Loucy (cell line): ENCODE data around the gene C8A.

Experiments
- H2AFZ ChIP-seq: fragments of 200-600 bp; sonication (generic); 2 replicates; pipeline ENCODE4 v1.6.0; 2016; ENCODE audit warnings: antibody characterized with exemption, mild to moderate bottlenecking, low read length, moderate library complexity
- H3F3A ChIP-seq: fragments of 200-600 bp; 2 replicates; pipeline ENCODE4 v1.6.0; 2016; ENCODE audit warnings: antibody characterized with exemption, low read depth, mild to moderate bottlenecking
- H3K27me3 ChIP-seq: fragments of 200-600 bp; sonication (generic); 2 replicates; pipeline ENCODE4 v1.6.1; 2014; ENCODE audit warnings: low read length, mild to moderate bottlenecking; ENCODE audit not compliant: insufficient read depth, poor library complexity, severe bottlenecking
- H3K36me3 ChIP-seq: fragments of 200-600 bp; sonication (generic); 2 replicates; pipeline ENCODE4 v1.6.1; 2016; ENCODE audit warnings: low read length; ENCODE audit not compliant: insufficient read depth
- H3K4me1 ChIP-seq: fragments of 200-600 bp; sonication (generic); 2 replicates; pipeline ENCODE4 v1.5.1; 2014; ENCODE audit warnings: low read length, mild to moderate bottlenecking; ENCODE audit not compliant: insufficient read depth, poor library complexity, severe bottlenecking
- H3K4me2 ChIP-seq: fragments of 200-600 bp; sonication (generic); 2 replicates; pipeline ENCODE4 v1.6.0; 2014; ENCODE audit warnings: antibody characterized with exemption, low read length, low read depth, mild to moderate bottlenecking; ENCODE audit not compliant: poor library complexity, severe bottlenecking
- H3K4me3 ChIP-seq: fragments of 200-600 bp; sonication (generic); 2 replicates; pipeline ENCODE4 v1.5.1; 2014; ENCODE audit warnings: low read length, mild to moderate bottlenecking, mixed read lengths; ENCODE audit not compliant: poor library complexity, severe bottlenecking
- H3K79me2 ChIP-seq: fragments of 200-600 bp; sonication (generic); 2 replicates; pipeline ENCODE4 v1.6.1; 2014; ENCODE audit warnings: low read length; ENCODE audit not compliant: insufficient read depth
- H3K9ac ChIP-seq: fragments of 200-600 bp; sonication (generic); 2 replicates; pipeline ENCODE4 v1.6.0; 2014; ENCODE audit warnings: mild to moderate bottlenecking, low read depth, low read length, moderate library complexity; ENCODE audit not compliant: poor library complexity, severe bottlenecking
- H3K9me2 ChIP-seq: fragments of 200-600 bp; sonication (generic); replicated peaks from 2 replicates; pipeline ENCODE4 v1.6.1; 2016; ENCODE audit warnings: low read depth, low read length, mixed read lengths
- H3K9me3 ChIP-seq: fragments of 200-600 bp; sonication (generic); 2 replicates; pipeline ENCODE4 v1.6.1; 2014; ENCODE audit warnings: mild to moderate bottlenecking, antibody characterized with exemption, low read length, low read depth; ENCODE audit not compliant: insufficient read depth
- H4K20me1 ChIP-seq: fragments of 200-600 bp; sonication (generic); 2 replicates; pipeline ENCODE4 v1.6.0; 2014; ENCODE audit warnings: antibody characterized with exemption, low read length, mild to moderate bottlenecking; ENCODE audit not compliant: insufficient read depth, poor library complexity, severe bottlenecking
- CTCF ChIP-seq: fragments of 200-600 bp; sonication (generic); conservative IDR thresholded peaks from 2 replicates; pipeline ENCODE4 v1.5.1; 2014; ENCODE audit warnings: mild to moderate bottlenecking, antibody characterized with exemption, low read length
- EZH2phosphoT487 ChIP-seq: fragments of 200-600 bp; IDR thresholded peaks from 2 replicates; pipeline ENCODE4 v1.6.1; 2018; ENCODE audit warnings: antibody characterized with exemption, mild to moderate bottlenecking, moderate library complexity, borderline replicate concordance

Gene C8A

DNA sequence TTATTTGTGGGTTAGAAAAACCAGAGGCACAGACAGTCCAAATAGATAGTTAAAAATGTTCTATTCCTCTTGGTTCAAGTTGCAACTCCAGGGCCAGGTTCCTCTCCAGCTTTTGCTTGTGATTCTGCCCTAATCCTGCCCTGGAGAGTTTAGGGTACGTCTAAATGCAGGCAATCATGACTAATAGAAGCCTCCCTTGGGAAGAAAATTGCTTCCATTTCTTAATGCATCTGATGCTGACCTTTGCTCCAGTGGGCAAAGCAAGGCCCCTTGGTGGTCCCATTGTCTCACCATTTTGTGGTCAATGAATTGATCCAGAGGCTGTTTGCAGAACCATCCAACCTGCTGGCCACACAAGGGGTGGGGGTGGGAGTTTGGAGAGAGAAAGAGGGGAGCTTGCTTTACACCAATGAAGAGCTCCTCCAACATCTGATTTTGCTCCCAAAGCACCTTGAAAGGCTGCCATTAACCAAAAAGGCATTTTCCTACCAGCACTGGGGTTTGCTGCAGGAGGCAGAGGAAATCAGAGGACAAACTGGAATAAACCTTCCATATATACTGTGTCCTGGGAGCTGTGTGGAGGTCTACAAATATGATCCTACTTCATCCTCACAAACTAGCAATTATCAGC lies 79.9 kb downstream of the C8A start:
- no peaks in the 10 kb centered on the region for H4K20me1 ChIP-seq
- H3K79me2 ChIP-seq, result no peaks in the 10 kb centered on the region
- H3K9me3 ChIP-seq, result no peaks in the 10 kb centered on the region
- TF ChIP-seq CTCF (no peak), EZH2phosphoT487 (no peak)
- H3K4me3 ChIP-seq, result no peak overlapping the region
- H3K9me2 ChIP-seq, result no peaks in the 10 kb centered on the region
- no peaks in the 10 kb centered on the region for H3K36me3 ChIP-seq
- no peak overlapping the region for H3K9ac ChIP-seq
- H3F3A ChIP-seq, result no peaks in the 10 kb centered on the region
- H3K4me1 ChIP-seq, result no peaks in the 10 kb centered on the region
- H3K4me2 ChIP-seq, result no peak overlapping the region
- H2AFZ ChIP-seq, result no peak overlapping the region
- H3K27me3 ChIP-seq, result no peaks in the 10 kb centered on the region

- Histone ChIP-seq H3K4me1 (no peaks in the 10 kb centered on the region), H2AFZ (no peak overlapping the region), H3K36me3 (no peaks in the 10 kb centered on the region), H3K79me2 (no peaks in the 10 kb centered on the region), H4K20me1 (no peaks in the 10 kb centered on the region), H3K4me2 (no peak overlapping the region), H3K27me3 (no peaks in the 10 kb centered on the region), H3K9me3 (no peaks in the 10 kb centered on the region), H3K4me3 (no peak overlapping the region), H3K9me2 (no peaks in the 10 kb centered on the region), H3K9ac (no peak overlapping the region), H3F3A (no peaks in the 10 kb centered on the region)
- no peak for TF ChIP-seq CTCF
- no peak for TF ChIP-seq EZH2phosphoT487
These were observed 84.0 kb downstream of the C8A start for GRCh38 chr1:56938646-56939045.

GRCh38 chr1:56939209-56939608 lies 84.6 kb downstream of the C8A start:
- no peaks in the 10 kb centered on the region for H3K4me1 ChIP-seq
- no peaks in the 10 kb centered on the region for H3K79me2 ChIP-seq
- H3F3A ChIP-seq, result no peaks in the 10 kb centered on the region
- no peaks in the 10 kb centered on the region for H4K20me1 ChIP-seq
- no peak overlapping the region for H3K4me2 ChIP-seq
- no peaks in the 10 kb centered on the region for H3K9me2 ChIP-seq
- H3K4me3 ChIP-seq, result no peak overlapping the region
- no peak overlapping the region for H3K9ac ChIP-seq
- no peak overlapping the region for H2AFZ ChIP-seq
- no peaks in the 10 kb centered on the region for H3K36me3 ChIP-seq
- TF ChIP-seq CTCF (no peak), EZH2phosphoT487 (no peak)
- no peaks in the 10 kb centered on the region for H3K27me3 ChIP-seq
- no peaks in the 10 kb centered on the region for H3K9me3 ChIP-seq
